ENCODE results near the gene MOCOS. TPM values are rescaled to one million over a fixed set of nuclear protein-coding genes. Genes with fewer than 3 reads are reported as not detected.
"Not testable (repeated sequence)": the region's sequence is repeated elsewhere in the genome, so short reads cannot be mapped to it uniquely, and the experiment has no call there.

Gene MOCOS
- total RNA-seq, 3 donors from 2014 or later: 3.3 to 4.7 (median 4.4) TPM

GRCh38 chr18:36157441-36157840, 29.9 kb upstream of the MOCOS start:
- H3K4me3 ChIP-seq: no peak overlapping the region
- no peak for TF ChIP-seq CTCF (IDR thresholded peaks at IDR 0.05)
- H3K36me3 ChIP-seq (ENCODE audit: low read depth): peaks cover 16% of the 10 kb centered on the region
- DNase-seq: no peak
- intact Hi-C loops (cut with DNase I, micrococcal nuclease): no loop called here
- H3K4me1 ChIP-seq (ENCODE audit: low read depth): no peaks in the 10 kb centered on the region
- H3K9me3 ChIP-seq: no peaks in the 10 kb centered on the region
- no peak for ATAC-seq

- no peaks in the 10 kb centered on the region for H3K9me3 ChIP-seq
- intact Hi-C loops (cut with DNase I, micrococcal nuclease): no loop called here
- H3K36me3 ChIP-seq (ENCODE audit: low read depth): peaks cover 16% of the 10 kb centered on the region
- no peak overlapping the region for H3K4me3 ChIP-seq
- H3K4me1 ChIP-seq (ENCODE audit: low read depth): no peaks in the 10 kb centered on the region
- DNase-seq: no peak
- TF ChIP-seq CTCF (IDR thresholded peaks at IDR 0.05): no peak
- no peak for ATAC-seq
Measured at GRCh38 chr18:36158266-36158867, 28.9 kb upstream of the MOCOS start.

- no peak for ATAC-seq
- Histone ChIP-seq H3K36me3 (ENCODE audit: low read depth) (peaks cover 16% of the 10 kb centered on the region), H3K4me3 (no peak overlapping the region), H3K9me3 (no peaks in the 10 kb centered on the region), H3K4me1 (ENCODE audit: low read depth) (no peaks in the 10 kb centered on the region)
- no peak for TF ChIP-seq CTCF (IDR thresholded peaks at IDR 0.05)
- intact Hi-C loops (cut with DNase I, micrococcal nuclease): no loop called here
- DNase-seq: no peak
Measured at GRCh38 chr18:36160959-36161371, 26.3 kb upstream of the MOCOS start.

GRCh38 chr18:36162981-36163380, 24.3 kb upstream of the MOCOS start:
- H3K4me1 ChIP-seq (ENCODE audit: low read depth): no peaks in the 10 kb centered on the region
- no peaks in the 10 kb centered on the region for H3K9me3 ChIP-seq
- intact Hi-C loops (cut with DNase I, micrococcal nuclease): no loop called here
- no peak for ATAC-seq
- no peak overlapping the region for H3K4me3 ChIP-seq
- no peak for TF ChIP-seq CTCF (IDR thresholded peaks at IDR 0.05)
- no peak for DNase-seq
- H3K36me3 ChIP-seq (ENCODE audit: low read depth): peaks cover 16% of the 10 kb centered on the region

GRCh38 chr18:36167692-36168218, 19.5 kb upstream of the MOCOS start:
- no peak for ATAC-seq
- no peak for DNase-seq
- Histone ChIP-seq H3K36me3 (ENCODE audit: low read depth) (no peaks in the 10 kb centered on the region), H3K4me1 (ENCODE audit: low read depth) (no peaks in the 10 kb centered on the region), H3K9me3 (no peaks in the 10 kb centered on the region), H3K4me3 (no peak overlapping the region)
- intact Hi-C loops (cut with DNase I, micrococcal nuclease): no loop called here
- no peak for TF ChIP-seq CTCF (IDR thresholded peaks at IDR 0.05)

- H3K4me1 ChIP-seq (ENCODE audit: low read depth); H3K9me3 ChIP-seq; ATAC-seq; DNase-seq; H3K36me3 ChIP-seq (ENCODE audit: low read depth); intact Hi-C loops (cut with DNase I, micrococcal nuclease); H3K4me3 ChIP-seq: not testable (repeated sequence)
Measured at GRCh38 chr18:36168296-36168695, 19.0 kb upstream of the MOCOS start.
